Measurements from ENCODE around the gene FOXN3. TPM values are rescaled to one million over a fixed set of nuclear protein-coding genes. Genes with fewer than 3 reads are reported as not detected.

The FOXN3 gene
- total RNA-seq, 1 experiment from 2014 or later, result 125 TPM

- H3K36me3 Mint-ChIP-seq (ENCODE audit: insufficient read depth in 1 of 3, low read depth in 3 of 3), result peaks cover 8 to 16% (median 13%) of the 10 kb centered on the region in 3 experiments
- Histone ChIP-seq H4K8ac (replicated peaks; ENCODE audit: insufficient read length, low read depth, low read length) (no peak overlapping the region), H2BK5ac (ENCODE audit: insufficient read length, low read length) (no peak overlapping the region), H2AK5ac (ENCODE audit: insufficient read length, low read length) (no peak overlapping the region), H3K4me1 (ENCODE audit: insufficient read depth, low read length) (peaks cover 21% of the 10 kb centered on the region), H3K9me3 (ENCODE audit: control insufficient read depth, low read depth, low read length) (no peaks in the 10 kb centered on the region), H3K79me2 (ENCODE audit: insufficient read depth, low read length) (peaks cover 13% of the 10 kb centered on the region; the same call in 1 of the 2 replicates), H3K4ac (ENCODE audit: low read depth, low read length) (no peak overlapping the region), H3K18ac (ENCODE audit: insufficient read length, low read depth, low read length) (no peak overlapping the region), H2BK20ac (ENCODE audit: low read depth, low read length, poor library complexity, severe bottlenecking) (no peak overlapping the region), H2AFZ (ENCODE audit: low read length) (no peak overlapping the region), H3K56ac (ENCODE audit: insufficient read length, low read depth, low read length) (no peak overlapping the region), H3K9ac (ENCODE audit: extremely low read depth, insufficient read length, low read length) (no peak overlapping the region), H3K27me3 (ENCODE audit: insufficient read depth, low read length) (no peaks in the 10 kb centered on the region), H4K91ac (ENCODE audit: insufficient read length, low read depth, low read length) (no peak overlapping the region), H3T11ph (ENCODE audit: low read length) (no peak overlapping the region), H2BK12ac (ENCODE audit: insufficient read length, low read depth, low read length) (no peak overlapping the region), H3K14ac (ENCODE audit: insufficient read depth, low read length) (no peak overlapping the region), H2BK120ac (ENCODE audit: low read depth, low read length, poor library complexity, severe bottlenecking) (no peak overlapping the region), H2BK15ac (ENCODE audit: low read depth, low read length) (no peak overlapping the region), H3K4me2 (ENCODE audit: insufficient read depth, insufficient read length, low read length) (no peak overlapping the region), H3K27ac (ENCODE audit: insufficient read length, low read depth, low read length) (no peak overlapping the region), H3K79me1 (ENCODE audit: insufficient read depth, low read depth, low read length, poor library complexity, severe bottlenecking) (no peaks in the 10 kb centered on the region), H3K23ac (ENCODE audit: insufficient read length, low read depth, low read length) (no peak overlapping the region), H3K23me2 (ENCODE audit: insufficient read length, low read depth, low read length, poor library complexity, severe bottlenecking) (no peaks in the 10 kb centered on the region), H4K5ac (ENCODE audit: insufficient read length, low read depth, low read length) (no peak overlapping the region), H4K20me1 (ENCODE audit: control insufficient read depth, insufficient read depth, insufficient read length) (no peaks in the 10 kb centered on the region)
- H3K27me3 Mint-ChIP-seq (ENCODE audit: low read depth), result no peaks in the 10 kb centered on the region; the same call in 1 of the 2 replicates
- H3K4me3 Mint-ChIP-seq, result peak overlapping the region in 1 of 2 experiments; percentile 7; a peak in 1 of 5 replicates
- no peak for DNase-seq
- peaks cover 64 to 68% of the 10 kb centered on the region in 2 experiments for H3K4me1 Mint-ChIP-seq
- no CpG with 5 or more reads among the region's 3 CpGs for WGBS (ENCODE audit: extremely low coverage, insufficient read length, low lambda C conversion rate)
- H3K27ac Mint-ChIP-seq, result peak overlapping the region in 2 of 3 experiments; percentile 1; a peak in 3 of 7 replicates
- no peaks in the 10 kb centered on the region; a peak in 1 of 5 replicates for H3K9me3 Mint-ChIP-seq
- TF ChIP-seq CTCF (conservative IDR thresholded peaks at IDR 0.05), result peak; percentile 52; the same call in 2 of the 3 replicates
These were observed 80.7 kb downstream of the FOXN3 start for GRCh38 chr14:89336338-89336737.
